ENCODE results near the gene NNMT.

NNMT gene

GRCh38 chr11:114290503-114291235 is 5.5 kb upstream of the NNMT start:
- H3K9ac ChIP-seq, result no peak overlapping the region

GRCh38 chr11:114291381-114291780 is 4.8 kb upstream of the NNMT start:
- no peaks in the 10 kb centered on the region for H3K4me1 ChIP-seq
- H3K4me2 ChIP-seq (ENCODE audit: low read length), result no peak overlapping the region
- no peak overlapping the region for H2AFZ ChIP-seq
- H3K9me3 ChIP-seq (ENCODE audit: control insufficient read depth, low read length), result no peaks in the 10 kb centered on the region
- H3K27ac ChIP-seq, result no peak overlapping the region
- no peaks in the 10 kb centered on the region for H3K27me3 ChIP-seq (ENCODE audit: control insufficient read depth, insufficient read depth, low read length)
- no peak overlapping the region for H3K4me3 ChIP-seq (ENCODE audit: low read depth, low read length)
- H3K79me2 ChIP-seq, result no peaks in the 10 kb centered on the region
- TF ChIP-seq, protein P1, sequence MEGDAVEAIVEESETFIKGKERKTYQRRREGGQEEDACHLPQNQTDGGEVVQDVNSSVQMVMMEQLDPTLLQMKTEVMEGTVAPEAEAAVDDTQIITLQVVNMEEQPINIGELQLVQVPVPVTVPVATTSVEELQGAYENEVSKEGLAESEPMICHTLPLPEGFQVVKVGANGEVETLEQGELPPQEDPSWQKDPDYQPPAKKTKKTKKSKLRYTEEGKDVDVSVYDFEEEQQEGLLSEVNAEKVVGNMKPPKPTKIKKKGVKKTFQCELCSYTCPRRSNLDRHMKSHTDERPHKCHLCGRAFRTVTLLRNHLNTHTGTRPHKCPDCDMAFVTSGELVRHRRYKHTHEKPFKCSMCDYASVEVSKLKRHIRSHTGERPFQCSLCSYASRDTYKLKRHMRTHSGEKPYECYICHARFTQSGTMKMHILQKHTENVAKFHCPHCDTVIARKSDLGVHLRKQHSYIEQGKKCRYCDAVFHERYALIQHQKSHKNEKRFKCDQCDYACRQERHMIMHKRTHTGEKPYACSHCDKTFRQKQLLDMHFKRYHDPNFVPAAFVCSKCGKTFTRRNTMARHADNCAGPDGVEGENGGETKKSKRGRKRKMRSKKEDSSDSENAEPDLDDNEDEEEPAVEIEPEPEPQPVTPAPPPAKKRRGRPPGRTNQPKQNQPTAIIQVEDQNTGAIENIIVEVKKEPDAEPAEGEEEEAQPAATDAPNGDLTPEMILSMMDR (IDR thresholded peaks at IDR 0.05), result no peak
- no peaks in the 10 kb centered on the region for H3K36me3 ChIP-seq (ENCODE audit: control insufficient read depth, insufficient read depth, low read length)
- no peak overlapping the region for H3K9ac ChIP-seq

More at GRCh38 chr11:114290503-114291235, 5.5 kb upstream of the NNMT start:
- Histone ChIP-seq H3K9me3 (ENCODE audit: control insufficient read depth, low read length) (no peaks in the 10 kb centered on the region), H3K4me2 (ENCODE audit: low read length) (no peak overlapping the region), H3K27me3 (ENCODE audit: control insufficient read depth, insufficient read depth, low read length) (no peaks in the 10 kb centered on the region), H3K4me3 (ENCODE audit: low read depth, low read length) (no peak overlapping the region), H2AFZ (no peak overlapping the region), H3K4me1 (no peaks in the 10 kb centered on the region), H3K27ac (no peak overlapping the region), H3K79me2 (no peaks in the 10 kb centered on the region), H3K36me3 (ENCODE audit: control insufficient read depth, insufficient read depth, low read length) (no peaks in the 10 kb centered on the region)
- TF ChIP-seq, protein P1 (IDR thresholded peaks at IDR 0.05), result no peak

- H3K79me2 ChIP-seq, result no peaks in the 10 kb centered on the region
- no peak overlapping the region for H3K4me3 ChIP-seq (ENCODE audit: low read depth, low read length)
- H3K9me3 ChIP-seq (ENCODE audit: control insufficient read depth, low read length), result no peaks in the 10 kb centered on the region
- no peak overlapping the region for H2AFZ ChIP-seq
- H3K4me2 ChIP-seq (ENCODE audit: low read length), result no peak overlapping the region
- no peaks in the 10 kb centered on the region for H3K27me3 ChIP-seq (ENCODE audit: control insufficient read depth, insufficient read depth, low read length)
- no peaks in the 10 kb centered on the region for H3K36me3 ChIP-seq (ENCODE audit: control insufficient read depth, insufficient read depth, low read length)
- no peaks in the 10 kb centered on the region for H3K4me1 ChIP-seq
- TF ChIP-seq, protein P1 (IDR thresholded peaks at IDR 0.05), result no peak
- peak overlapping the region; percentile 11 for H3K27ac ChIP-seq
- no peak overlapping the region for H3K9ac ChIP-seq
These were observed 4.1 kb upstream of the NNMT start for GRCh38 chr11:114291842-114292680.

DNA sequence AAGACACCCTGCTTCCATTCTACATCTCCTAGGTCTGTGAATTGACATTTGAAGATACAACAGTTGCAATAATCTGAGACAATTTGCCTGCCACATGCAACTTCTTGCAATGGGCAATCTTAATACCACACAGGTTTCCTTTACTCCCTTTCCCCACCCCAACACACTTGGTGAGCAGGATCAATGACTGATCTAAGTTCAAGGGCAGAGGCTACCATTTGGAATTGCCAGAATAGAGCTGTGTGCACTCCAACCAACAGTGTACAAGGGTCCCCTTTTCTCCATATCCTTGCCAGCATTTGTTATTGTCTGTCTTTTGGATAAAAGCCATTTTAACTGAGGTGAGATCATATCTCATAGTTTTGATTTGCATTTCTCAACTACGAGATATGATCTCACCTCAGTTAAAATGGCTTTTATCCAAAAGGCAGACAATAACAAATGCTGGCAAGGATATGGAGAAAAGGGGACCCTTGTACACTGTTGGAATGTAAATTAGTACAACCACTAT is 2.9 kb upstream of the NNMT start:
- Histone ChIP-seq H3K36me3 (ENCODE audit: control insufficient read depth, insufficient read depth, low read length) (no peaks in the 10 kb centered on the region), H3K9ac (no peak overlapping the region), H3K9me3 (ENCODE audit: control insufficient read depth, low read length) (no peaks in the 10 kb centered on the region), H3K79me2 (no peaks in the 10 kb centered on the region), H3K4me1 (no peaks in the 10 kb centered on the region), H2AFZ (no peak overlapping the region), H3K4me2 (ENCODE audit: low read length) (no peak overlapping the region), H3K4me3 (ENCODE audit: low read depth, low read length) (no peak overlapping the region), H3K27ac (peak overlapping the region; percentile 82), H3K27me3 (ENCODE audit: control insufficient read depth, insufficient read depth, low read length) (no peaks in the 10 kb centered on the region)
- TF ChIP-seq, protein P1 (IDR thresholded peaks at IDR 0.05), result no peak
